Central memory CD8-positive, alpha-beta T cell (primary cell): Measurements from ENCODE around the gene GPR21.

Experiments used
- ATAC-seq: fragments of 150-1000 bp; cut with Tn5 transposase; replicated peaks from 2 replicates; pipeline ENCODE4 v1.10.0; 2022; ENCODE audit warnings: mild to moderate bottlenecking, moderate FRiP score, moderate number of reproducible peaks; ENCODE audit not compliant: poor library complexity, severe bottlenecking; ENCODE audit errors: extremely low read depth
- DNase-seq, 2 donors: peaks; one replicate each; pipeline ENCODE4 v3.0.0; 2021; ENCODE audit warnings: low spot score in 2 of 2
- H3K27ac Mint-ChIP-seq: one replicate; pipeline ENCODE4 v1.8.0; 2022; ENCODE audit warnings: low read depth, mild to moderate bottlenecking, moderate library complexity, mixed read lengths
- H3K27me3 Mint-ChIP-seq: one replicate; pipeline ENCODE4 v1.8.0; 2022; ENCODE audit warnings: mixed read lengths
- H3K36me3 Mint-ChIP-seq: one replicate; pipeline ENCODE4 v1.8.0; 2022; ENCODE audit warnings: mild to moderate bottlenecking, moderate library complexity, mixed read lengths; ENCODE audit not compliant: insufficient read depth
- H3K4me1 Mint-ChIP-seq: one replicate; pipeline ENCODE4 v1.8.0; 2022; ENCODE audit warnings: mixed read lengths
- H3K4me3 Mint-ChIP-seq: one replicate; pipeline ENCODE4 v1.8.0; 2022; ENCODE audit warnings: mild to moderate bottlenecking, moderate library complexity, mixed read lengths
- H3K9me3 Mint-ChIP-seq: one replicate; pipeline ENCODE4 v1.8.0; 2022; ENCODE audit warnings: mixed read lengths

Gene GPR21

GRCh38 chr9:123036893-123037545 lies 3.6 kb downstream of the GPR21 start:
- peaks cover 2% of the 10 kb centered on the region for H3K36me3 Mint-ChIP-seq
- H3K4me1 Mint-ChIP-seq, result peaks cover 19% of the 10 kb centered on the region
- no peak overlapping the region for H3K4me3 Mint-ChIP-seq
- H3K27ac Mint-ChIP-seq, result peak overlapping the region; percentile 48
- no peaks in the 10 kb centered on the region for H3K27me3 Mint-ChIP-seq
- no peaks in the 10 kb centered on the region for H3K9me3 Mint-ChIP-seq
- ATAC-seq (no peak), DNase-seq (no peak)

- Mint-ChIP-seq H3K27ac (no peak overlapping the region), H3K36me3 (peaks cover 2% of the 10 kb centered on the region), H3K4me1 (peaks cover 6% of the 10 kb centered on the region), H3K27me3 (no peaks in the 10 kb centered on the region), H3K9me3 (no peaks in the 10 kb centered on the region), H3K4me3 (no peak overlapping the region)
- DNase-seq, result no peak
- no peak for ATAC-seq
Measured at GRCh38 chr9:123039617-123040219, 6.3 kb downstream of the GPR21 start.

- peaks cover 2% of the 10 kb centered on the region for H3K36me3 Mint-ChIP-seq
- DNase-seq, result no peak
- ATAC-seq, result no peak
- no peaks in the 10 kb centered on the region for H3K4me1 Mint-ChIP-seq
- no peaks in the 10 kb centered on the region for H3K27me3 Mint-ChIP-seq
- H3K9me3 Mint-ChIP-seq, result no peaks in the 10 kb centered on the region
- H3K4me3 Mint-ChIP-seq, result no peak overlapping the region
- H3K27ac Mint-ChIP-seq, result no peak overlapping the region
Measured at GRCh38 chr9:123040801-123041200, 7.3 kb downstream of the GPR21 start.

- ATAC-seq (no peak), DNase-seq (no peak)
- no peak overlapping the region for H3K27ac Mint-ChIP-seq
- peaks cover 2% of the 10 kb centered on the region for H3K36me3 Mint-ChIP-seq
- H3K4me1 Mint-ChIP-seq, result no peaks in the 10 kb centered on the region
- no peak overlapping the region for H3K4me3 Mint-ChIP-seq
- H3K27me3 Mint-ChIP-seq, result no peaks in the 10 kb centered on the region
- no peaks in the 10 kb centered on the region for H3K9me3 Mint-ChIP-seq
Measured at GRCh38 chr9:123041489-123041888, 8.0 kb downstream of the GPR21 start.

GRCh38 chr9:123043081-123043939 lies 9.8 kb downstream of the GPR21 start:
- DNase-seq (no peak), ATAC-seq (no peak)
- Mint-ChIP-seq H3K4me1 (no peaks in the 10 kb centered on the region), H3K9me3 (no peaks in the 10 kb centered on the region), H3K27me3 (no peaks in the 10 kb centered on the region), H3K4me3 (no peak overlapping the region), H3K36me3 (no peaks in the 10 kb centered on the region), H3K27ac (no peak overlapping the region)

- Mint-ChIP-seq H3K9me3 (no peaks in the 10 kb centered on the region), H3K4me1 (no peaks in the 10 kb centered on the region), H3K27me3 (no peaks in the 10 kb centered on the region), H3K4me3 (no peak overlapping the region), H3K36me3 (no peaks in the 10 kb centered on the region), H3K27ac (no peak overlapping the region)
- no peak for DNase-seq
- ATAC-seq, result no peak
Measured at GRCh38 chr9:123044586-123044985, 11.1 kb downstream of the GPR21 start.

GRCh38 chr9:123046406-123047195 lies 13.1 kb downstream of the GPR21 start:
- H3K27me3 Mint-ChIP-seq, result no peaks in the 10 kb centered on the region
- no peak overlapping the region for H3K4me3 Mint-ChIP-seq
- no peaks in the 10 kb centered on the region for H3K9me3 Mint-ChIP-seq
- H3K27ac Mint-ChIP-seq, result no peak overlapping the region
- H3K4me1 Mint-ChIP-seq, result no peaks in the 10 kb centered on the region
- no peaks in the 10 kb centered on the region for H3K36me3 Mint-ChIP-seq
- ATAC-seq (no peak), DNase-seq (no peak)

- no peaks in the 10 kb centered on the region for H3K9me3 Mint-ChIP-seq
- H3K27ac Mint-ChIP-seq, result no peak overlapping the region
- ATAC-seq (no peak), DNase-seq (no peak)
- H3K27me3 Mint-ChIP-seq, result no peaks in the 10 kb centered on the region
- H3K4me1 Mint-ChIP-seq, result no peaks in the 10 kb centered on the region
- H3K4me3 Mint-ChIP-seq, result no peak overlapping the region
- H3K36me3 Mint-ChIP-seq, result no peaks in the 10 kb centered on the region
Measured at GRCh38 chr9:123048748-123049147, 15.3 kb downstream of the GPR21 start.

- no peak for ATAC-seq
- no peak for DNase-seq
- H3K27me3 Mint-ChIP-seq, result no peaks in the 10 kb centered on the region
- H3K36me3 Mint-ChIP-seq, result peaks cover 1% of the 10 kb centered on the region
- H3K4me3 Mint-ChIP-seq, result no peak overlapping the region
- no peaks in the 10 kb centered on the region for H3K4me1 Mint-ChIP-seq
- H3K9me3 Mint-ChIP-seq, result no peaks in the 10 kb centered on the region
- no peak overlapping the region for H3K27ac Mint-ChIP-seq
Measured at GRCh38 chr9:123049589-123050222, 16.2 kb downstream of the GPR21 start.

GRCh38 chr9:123053046-123053445 lies 19.6 kb downstream of the GPR21 start:
- Mint-ChIP-seq H3K27me3 (no peaks in the 10 kb centered on the region), H3K27ac (no peak overlapping the region), H3K4me1 (no peaks in the 10 kb centered on the region), H3K4me3 (no peak overlapping the region), H3K9me3 (no peaks in the 10 kb centered on the region), H3K36me3 (peaks cover 4% of the 10 kb centered on the region)
- no peak for DNase-seq
- no peak for ATAC-seq

GRCh38 chr9:123053711-123054110 lies 20.2 kb downstream of the GPR21 start:
- no peaks in the 10 kb centered on the region for H3K9me3 Mint-ChIP-seq
- no peak overlapping the region for H3K27ac Mint-ChIP-seq
- no peak for ATAC-seq
- DNase-seq, result no peak
- no peaks in the 10 kb centered on the region for H3K4me1 Mint-ChIP-seq
- no peak overlapping the region for H3K4me3 Mint-ChIP-seq
- H3K27me3 Mint-ChIP-seq, result no peaks in the 10 kb centered on the region
- peaks cover 4% of the 10 kb centered on the region for H3K36me3 Mint-ChIP-seq

- H3K9me3 Mint-ChIP-seq, result no peaks in the 10 kb centered on the region
- ATAC-seq (no peak), DNase-seq (no peak)
- no peak overlapping the region for H3K27ac Mint-ChIP-seq
- H3K4me1 Mint-ChIP-seq, result no peaks in the 10 kb centered on the region
- H3K4me3 Mint-ChIP-seq, result no peak overlapping the region
- no peaks in the 10 kb centered on the region for H3K27me3 Mint-ChIP-seq
- peaks cover 4% of the 10 kb centered on the region for H3K36me3 Mint-ChIP-seq
Measured at GRCh38 chr9:123058834-123059233, 25.4 kb downstream of the GPR21 start.
